Stimulated activated CD8-positive, alpha-beta memory T cell treated with anti-CD3 and anti-CD28 coated beads, Interleukin-4, amount 100 ng/mL, for 1 hour (primary cell): ENCODE data around the gene PDZRN3.
"Not testable (repeated sequence)": the region's sequence is repeated elsewhere in the genome, so short reads cannot be mapped to it uniquely, and the experiment has no call there.

Experiments
- DNase-seq, 2 donors: peaks; one replicate each; pipeline ENCODE4 v3.0.0-alpha.2; 2020; ENCODE audit warnings: low read depth in 2 of 2, low spot score in 1 of 2

PDZRN3 gene

GRCh38 chr3:73467211-73467610, 157.5 kb downstream of the PDZRN3 start:
- DNase-seq = no peak

GRCh38 chr3:73465926-73466325, 158.8 kb downstream of the PDZRN3 start:
- DNase-seq = no peak

- DNase-seq = not testable (repeated sequence)
These were observed 160.6 kb downstream of the PDZRN3 start for GRCh38 chr3:73464126-73464525.

- DNase-seq = no peak
These were observed 163.2 kb downstream of the PDZRN3 start for GRCh38 chr3:73461547-73461946.

- DNase-seq = no peak
These were observed 165.0 kb downstream of the PDZRN3 start for GRCh38 chr3:73459711-73460110.

GRCh38 chr3:73453666-73454065, 171.1 kb downstream of the PDZRN3 start:
- DNase-seq = no peak

- no peak for DNase-seq
These were observed 172.0 kb downstream of the PDZRN3 start for GRCh38 chr3:73452729-73453128.

- DNase-seq = no peak
These were observed 173.3 kb downstream of the PDZRN3 start for GRCh38 chr3:73451301-73451944.

- DNase-seq = no peak
These were observed 175.0 kb downstream of the PDZRN3 start for GRCh38 chr3:73449774-73450173.

- no peak for DNase-seq
These were observed 175.9 kb downstream of the PDZRN3 start for GRCh38 chr3:73448761-73449301.

- no peak for DNase-seq
These were observed 176.7 kb downstream of the PDZRN3 start for GRCh38 chr3:73448041-73448440.

GRCh38 chr3:73447111-73447510, 177.6 kb downstream of the PDZRN3 start:
- DNase-seq = no peak

- DNase-seq = no peak
These were observed 178.2 kb downstream of the PDZRN3 start for GRCh38 chr3:73446467-73447110.

GRCh38 chr3:73442886-73443285, 181.9 kb downstream of the PDZRN3 start:
- DNase-seq = no peak

GRCh38 chr3:73442152-73442551, 182.6 kb downstream of the PDZRN3 start:
- DNase-seq = no peak

GRCh38 chr3:73437828-73438227, 186.9 kb downstream of the PDZRN3 start:
- DNase-seq = no peak

- no peak for DNase-seq
These were observed 189.7 kb downstream of the PDZRN3 start for GRCh38 chr3:73435055-73435454.

- DNase-seq = no peak
These were observed 191.1 kb downstream of the PDZRN3 start for GRCh38 chr3:73433687-73434086.

- no peak for DNase-seq
These were observed 191.7 kb downstream of the PDZRN3 start for GRCh38 chr3:73433079-73433478.

GRCh38 chr3:73432706-73433032, 192.1 kb downstream of the PDZRN3 start:
- no peak for DNase-seq

- no peak for DNase-seq
These were observed 192.6 kb downstream of the PDZRN3 start for GRCh38 chr3:73432023-73432705.

GRCh38 chr3:73431183-73431900, 193.4 kb downstream of the PDZRN3 start:
- DNase-seq = no peak
